Panc1 (cell line): ENCODE measurements around the gene NXT1. TPM values are rescaled to one million over a fixed set of nuclear protein-coding genes. Genes with fewer than 3 reads are reported as not detected.

Experiments used
- ATAC-seq: fragments of 200-7000 bp; cut with Tn5 transposase; 2 replicates; pipeline ENCODE4 v1.9.1; 2020; ENCODE audit warnings: mild to moderate bottlenecking, moderate library complexity
- BruUV-seq: library from RNA; stranded (reverse); fragments of 400-500 nt; replicated peaks from 2 replicates; lab custom pipeline; 2021; lab: Mats Ljungman, UMichigan
- CTCF ChIA-PET: fragments of 300-600 bp; sonication (Branson Sonifier 250); formaldehyde crosslinking; loops from one replicate; lab custom pipeline; 2022; ENCODE audit warnings: antibody characterized with exemption; lab: Charles Lee
- POLR2A ChIA-PET: fragments of 300-600 bp; sonication (Branson Sonifier 250); formaldehyde crosslinking; loops from one replicate; lab custom pipeline; 2022; ENCODE audit warnings: antibody characterized with exemption; lab: Charles Lee
- DNase-seq: peaks from one replicate; pipeline ENCODE4 v3.0.0-alpha.2; 2010; ENCODE audit warnings: low read depth, low spot score
- H3K27ac ChIP-seq: 2 replicates; pipeline ENCODE4 v1.5.1; 2011; ENCODE audit warnings: mild to moderate bottlenecking, low read length, inconsistent platforms
- H3K27me3 ChIP-seq: fragments of 200-500 bp; sonication (Bioruptor generic); 2 replicates; pipeline ENCODE4 v1.6.0; 2014; ENCODE audit warnings: low read length, inconsistent platforms; ENCODE audit not compliant: control insufficient read depth, insufficient read depth
- H3K36me3 ChIP-seq: fragments of 200-500 bp; sonication (Bioruptor generic); 2 replicates; pipeline ENCODE4 v1.5.1; 2014; ENCODE audit warnings: inconsistent platforms, mild to moderate bottlenecking, low read length, moderate library complexity; ENCODE audit not compliant: control insufficient read depth, insufficient read depth
- H3K4me1 ChIP-seq: 2 replicates; pipeline ENCODE4 v1.5.1; 2011; ENCODE audit warnings: inconsistent platforms, mild to moderate bottlenecking, low read length, moderate library complexity; ENCODE audit not compliant: control insufficient read depth, insufficient read depth
- H3K4me3 ChIP-seq, 2 experiments: 2 replicates each; pipeline ENCODE4 v1.5.1; 2011 to 2012; ENCODE audit warnings: low read depth in 2 of 2, low read length in 2 of 2, mild to moderate bottlenecking in 2 of 2, inconsistent platforms in 1 of 2, moderate library complexity in 1 of 2
- H3K9me3 ChIP-seq: fragments of 200-500 bp; sonication (Bioruptor generic); 2 replicates; pipeline ENCODE4 v1.5.1; 2014; ENCODE audit warnings: low read depth, mild to moderate bottlenecking, inconsistent platforms, low read length, moderate library complexity; ENCODE audit not compliant: control insufficient read depth, insufficient read depth
- CTCF ChIP-seq: fragments of 450-650 bp; IDR thresholded peaks from 2 replicates; pipeline ENCODE4 v1.5.1; 2017; ENCODE audit warnings: mild to moderate bottlenecking
- POLR2AphosphoS5 ChIP-seq: IDR thresholded peaks from 2 replicates; pipeline ENCODE4 v1.6.1; 2012; ENCODE audit warnings: mild to moderate bottlenecking, low read depth, low read length, moderate library complexity
- SIN3A ChIP-seq: IDR thresholded peaks from 2 replicates; pipeline ENCODE4 v1.6.1; 2012; ENCODE audit warnings: low read depth, mild to moderate bottlenecking, low read length, moderate library complexity, borderline replicate concordance; ENCODE audit not compliant: insufficient read depth
- TCF7L2 ChIP-seq: IDR thresholded peaks from 2 replicates; pipeline ENCODE4 v1.6.1; 2011; ENCODE audit warnings: mild to moderate bottlenecking, low read depth, low read length, inconsistent platforms
- in situ Hi-C: cut with HindIII; loops from 2 replicates; pipeline ENCODE4 v1.10.0; 2016; ENCODE audit warnings: low sequenced_read_pairs, low pct_unique_long_range_greater_than_20kb
- intact Hi-C: fragments of 100-400 bp; cut with micrococcal nuclease; formaldehyde crosslinking; loops from one replicate; pipeline ENCODE4 v1.10.0; 2022; ENCODE audit not compliant: unreplicated experiment
- total RNA-seq: library from RNA; stranded (reverse); gene quantifications from one replicate; pipeline ENCODE4 v1.2.1, GENCODE V29; 2021; ENCODE audit not compliant: unreplicated experiment
- TF ChIP-seq, protein P1 (sequence below), 2 experiments: IDR thresholded peaks; 2 replicates each; pipeline ENCODE4 v1.6.1; 2011 to 2012; ENCODE audit warnings: low read depth in 2 of 2, control low read depth in 1 of 2, low read length in 1 of 2, mild to moderate bottlenecking in 1 of 2, moderate library complexity in 1 of 2; ENCODE audit not compliant: insufficient read depth in 1 of 2

NXT1 gene
- total RNA-seq, 1 experiment from 2014 or later, result 31.3 TPM

- no peaks in the 10 kb centered on the region for H3K27me3 ChIP-seq
- ATAC-seq (no peak), DNase-seq (no peak)
- CTCF ChIA-PET, result no interaction called here
- no peaks in the 10 kb centered on the region for H3K4me1 ChIP-seq
- no TSS peak for BruUV-seq
- H3K4me3 ChIP-seq, result no peak overlapping the region
- POLR2A ChIA-PET, result no interaction called here
- TF ChIP-seq, protein P1, sequence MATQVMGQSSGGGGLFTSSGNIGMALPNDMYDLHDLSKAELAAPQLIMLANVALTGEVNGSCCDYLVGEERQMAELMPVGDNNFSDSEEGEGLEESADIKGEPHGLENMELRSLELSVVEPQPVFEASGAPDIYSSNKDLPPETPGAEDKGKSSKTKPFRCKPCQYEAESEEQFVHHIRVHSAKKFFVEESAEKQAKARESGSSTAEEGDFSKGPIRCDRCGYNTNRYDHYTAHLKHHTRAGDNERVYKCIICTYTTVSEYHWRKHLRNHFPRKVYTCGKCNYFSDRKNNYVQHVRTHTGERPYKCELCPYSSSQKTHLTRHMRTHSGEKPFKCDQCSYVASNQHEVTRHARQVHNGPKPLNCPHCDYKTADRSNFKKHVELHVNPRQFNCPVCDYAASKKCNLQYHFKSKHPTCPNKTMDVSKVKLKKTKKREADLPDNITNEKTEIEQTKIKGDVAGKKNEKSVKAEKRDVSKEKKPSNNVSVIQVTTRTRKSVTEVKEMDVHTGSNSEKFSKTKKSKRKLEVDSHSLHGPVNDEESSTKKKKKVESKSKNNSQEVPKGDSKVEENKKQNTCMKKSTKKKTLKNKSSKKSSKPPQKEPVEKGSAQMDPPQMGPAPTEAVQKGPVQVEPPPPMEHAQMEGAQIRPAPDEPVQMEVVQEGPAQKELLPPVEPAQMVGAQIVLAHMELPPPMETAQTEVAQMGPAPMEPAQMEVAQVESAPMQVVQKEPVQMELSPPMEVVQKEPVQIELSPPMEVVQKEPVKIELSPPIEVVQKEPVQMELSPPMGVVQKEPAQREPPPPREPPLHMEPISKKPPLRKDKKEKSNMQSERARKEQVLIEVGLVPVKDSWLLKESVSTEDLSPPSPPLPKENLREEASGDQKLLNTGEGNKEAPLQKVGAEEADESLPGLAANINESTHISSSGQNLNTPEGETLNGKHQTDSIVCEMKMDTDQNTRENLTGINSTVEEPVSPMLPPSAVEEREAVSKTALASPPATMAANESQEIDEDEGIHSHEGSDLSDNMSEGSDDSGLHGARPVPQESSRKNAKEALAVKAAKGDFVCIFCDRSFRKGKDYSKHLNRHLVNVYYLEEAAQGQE (IDR thresholded peaks at IDR 0.05; ENCODE audit: insufficient read depth in 1 of 2, low read depth in 2 of 2, low read length in 1 of 2), result no peak
- TF ChIP-seq SIN3A (no peak), TCF7L2 (no peak), POLR2AphosphoS5 (no peak), CTCF (no peak)
- intact Hi-C loops, result loop anchor here (10.0 kb wide), 1 partner anchor 277 kb away; no protein-coding TSS in a partner anchor
- in situ Hi-C loops, result no loop called here
- H3K27ac ChIP-seq, result no peak overlapping the region
- H3K36me3 ChIP-seq, result no peaks in the 10 kb centered on the region
- no peaks in the 10 kb centered on the region for H3K9me3 ChIP-seq
These were observed 18.9 kb upstream of the NXT1 start for GRCh38 chr20:23331450-23332350.

DNA sequence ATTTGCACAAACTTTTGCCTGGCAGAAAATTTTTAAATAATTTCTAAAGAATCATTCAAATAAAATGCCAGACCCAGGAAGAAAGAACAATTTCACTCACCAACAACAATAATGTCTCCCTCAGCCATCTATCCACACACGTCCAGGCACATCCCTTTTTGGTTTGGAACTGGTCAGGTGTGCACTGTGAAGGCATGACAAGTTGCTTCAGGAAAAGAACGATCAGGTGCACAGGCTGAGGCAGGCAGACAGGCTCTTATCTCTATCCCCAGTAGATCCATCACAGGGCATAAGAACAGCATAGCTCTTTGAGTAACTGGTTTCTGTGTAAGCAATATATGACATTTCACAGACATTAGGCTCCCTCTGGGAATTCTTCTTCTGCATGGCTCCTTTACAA lies 18.1 kb upstream of the NXT1 start:
- ATAC-seq, result no peak
- ChIA-PET CTCF (no interaction called here), POLR2A (no interaction called here)
- TF ChIP-seq POLR2AphosphoS5 (no peak), SIN3A (no peak), CTCF (no peak), TCF7L2 (no peak)
- TF ChIP-seq, protein P1 (IDR thresholded peaks at IDR 0.05; ENCODE audit: insufficient read depth in 1 of 2, low read depth in 2 of 2, low read length in 1 of 2), result no peak
- intact Hi-C loops (loop anchor here (10.0 kb wide), 1 partner anchor 278 kb away; no protein-coding TSS in a partner anchor), in situ Hi-C loops (no loop called here)
- no TSS peak for BruUV-seq
- Histone ChIP-seq H3K36me3 (no peaks in the 10 kb centered on the region), H3K4me3 (no peak overlapping the region), H3K27me3 (no peaks in the 10 kb centered on the region), H3K9me3 (no peaks in the 10 kb centered on the region), H3K4me1 (no peaks in the 10 kb centered on the region), H3K27ac (no peak overlapping the region)
- no peak for DNase-seq
